OCI-LY7 (cell line): ENCODE measurements around the gene THRAP3. TPM values are rescaled to one million over a fixed set of nuclear protein-coding genes. Genes with fewer than 3 reads are reported as not detected.
A peak's percentile ranks its signal among the peaks of the same experiment; 100 is the strongest.

Experiments
- BruUV-seq: library from RNA; stranded (reverse); fragments of 400-500 nt; replicated peaks from 2 replicates; lab custom pipeline; 2021; lab: Mats Ljungman, UMichigan
- CTCF ChIA-PET: fragments of 300-600 bp; sonication (Branson Sonifier 250); formaldehyde crosslinking; loops from one replicate; lab custom pipeline; 2022; ENCODE audit warnings: antibody characterized with exemption; ENCODE audit not compliant: unreplicated experiment; lab: Charles Lee
- POLR2A ChIA-PET: fragments of 300-600 bp; sonication (Branson Sonifier 250); formaldehyde crosslinking; loops from one replicate; lab custom pipeline; 2022; ENCODE audit warnings: antibody characterized with exemption; lab: Charles Lee
- DNase-seq: peaks from one replicate; pipeline ENCODE4 v3.0.0-alpha.2; 2015; ENCODE audit warnings: low spot score
- H2AFZ ChIP-seq: fragments of 200-600 bp; sonication (generic), shearing (Covaris generic); 2 replicates; pipeline ENCODE4 v1.6.1; 2014; ENCODE audit warnings: mild to moderate bottlenecking, antibody characterized with exemption, low read length, moderate library complexity
- H3K27ac ChIP-seq: fragments of 200-600 bp; sonication (generic); 2 replicates; pipeline ENCODE4 v1.5.1; 2014; ENCODE audit warnings: mixed run types, low read depth, mild to moderate bottlenecking, moderate library complexity, low read length, inconsistent platforms; ENCODE audit not compliant: poor library complexity, severe bottlenecking
- H3K36me3 ChIP-seq: fragments of 200-600 bp; sonication (generic); 2 replicates; pipeline ENCODE4 v1.6.1; 2014; ENCODE audit warnings: mild to moderate bottlenecking, antibody characterized with exemption, low read length, moderate library complexity, mixed read lengths; ENCODE audit not compliant: insufficient read depth
- H3K4me1 ChIP-seq: fragments of 200-600 bp; sonication (generic); 2 replicates; pipeline ENCODE4 v1.5.1; 2014; ENCODE audit warnings: mild to moderate bottlenecking, low read length; ENCODE audit not compliant: insufficient read depth, poor library complexity, severe bottlenecking
- H3K4me2 ChIP-seq: fragments of 200-600 bp; sonication (generic); 2 replicates; pipeline ENCODE4 v1.6.1; 2014; ENCODE audit warnings: mild to moderate bottlenecking, low read length
- H3K4me3 ChIP-seq: fragments of 200-600 bp; sonication (generic); 2 replicates; pipeline ENCODE4 v1.5.1; 2014; ENCODE audit warnings: mild to moderate bottlenecking, low read depth, low read length; ENCODE audit not compliant: poor library complexity, severe bottlenecking
- H3K79me2 ChIP-seq: fragments of 200-600 bp; sonication (generic); 2 replicates; pipeline ENCODE4 v1.6.1; 2016; ENCODE audit warnings: low read depth, mild to moderate bottlenecking, low read length, moderate library complexity, mixed read lengths; ENCODE audit not compliant: insufficient read depth
- H3K9me2 ChIP-seq: fragments of 200-600 bp; sonication (generic); 2 replicates; pipeline ENCODE4 v1.6.1; 2016; ENCODE audit warnings: mild to moderate bottlenecking, low read length, mixed read lengths; ENCODE audit not compliant: insufficient read depth
- H3K9me3 ChIP-seq: fragments of 200-600 bp; sonication (generic); 2 replicates; pipeline ENCODE4 v1.6.1; 2014; ENCODE audit warnings: mild to moderate bottlenecking, mixed run types, low read length, mixed read lengths
- H4K20me1 ChIP-seq: fragments of 200-600 bp; sonication (generic); 2 replicates; pipeline ENCODE4 v1.6.1; 2014; ENCODE audit warnings: mild to moderate bottlenecking, antibody characterized with exemption, low read length, moderate library complexity, mixed read lengths; ENCODE audit not compliant: insufficient read depth
- EZH2phosphoT487 ChIP-seq: fragments of 200-600 bp; sonication (generic); IDR thresholded peaks from 2 replicates; pipeline ENCODE4 v1.6.1; 2018; ENCODE audit warnings: low read depth, borderline replicate concordance, mild to moderate bottlenecking, mixed run types, antibody characterized with exemption, low read length, moderate library complexity, mixed read lengths
- intact Hi-C: fragments of 100-400 bp; cut with micrococcal nuclease; formaldehyde crosslinking; loops from one replicate; pipeline ENCODE4 v1.10.0; 2022; ENCODE audit not compliant: unreplicated experiment
- total RNA-seq, 2 experiments: library from RNA; depleted of rRNA in 1 of 2; stranded (reverse); fragments of >200 nt in 1 of 2; shearing (Covaris generic) in 1 of 2; gene quantifications; 2 replicates each; pipeline ENCODE4 v1.2.3, GENCODE V29; 2014 to 2022
- TF ChIP-seq, protein P1 (sequence below): fragments of 200-600 bp; sonication (generic); conservative IDR thresholded peaks from 2 replicates; pipeline ENCODE4 v1.5.1; 2014; ENCODE audit warnings: mild to moderate bottlenecking, antibody characterized with exemption, low read length, moderate library complexity, mixed read lengths

The THRAP3 gene
- total RNA-seq, 2 experiments from 2014 or later = 98.7 to 132 TPM

DNA sequence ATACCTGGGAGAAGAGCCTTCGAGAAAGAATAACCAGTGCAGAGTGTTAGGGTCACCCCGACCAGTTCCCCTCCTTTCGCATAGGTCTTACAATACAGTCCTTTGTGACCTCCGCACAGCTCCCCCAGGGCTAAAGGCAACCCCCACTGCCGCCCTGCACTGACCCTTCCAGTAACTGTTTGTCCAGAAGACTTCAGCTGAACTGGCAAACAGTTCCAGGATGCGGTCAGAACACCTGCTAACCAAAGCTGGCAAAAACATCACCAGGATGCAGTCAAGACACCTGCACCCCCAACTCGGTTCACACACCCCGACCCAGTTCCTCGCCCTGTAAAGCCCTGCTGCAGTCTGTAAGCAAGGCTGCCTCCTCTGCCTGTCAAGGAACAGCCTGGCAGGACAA, 105.6 kb downstream of the THRAP3 start:
- Histone ChIP-seq H3K4me1 (peaks cover 38% of the 10 kb centered on the region), H3K4me3 (peak overlapping the region; percentile 39), H3K79me2 (no peaks in the 10 kb centered on the region), H3K27ac (peak overlapping the region; percentile 44), H3K9me2 (no peaks in the 10 kb centered on the region), H4K20me1 (no peaks in the 10 kb centered on the region), H3K36me3 (no peaks in the 10 kb centered on the region), H3K4me2 (peak overlapping the region; percentile 53), H2AFZ (no peak overlapping the region), H3K9me3 (no peaks in the 10 kb centered on the region)
- peak; percentile 87 for DNase-seq
- intact Hi-C loops = no loop called here
- ChIA-PET POLR2A (no interaction called here), CTCF (no interaction called here)
- TF ChIP-seq, protein P1, sequence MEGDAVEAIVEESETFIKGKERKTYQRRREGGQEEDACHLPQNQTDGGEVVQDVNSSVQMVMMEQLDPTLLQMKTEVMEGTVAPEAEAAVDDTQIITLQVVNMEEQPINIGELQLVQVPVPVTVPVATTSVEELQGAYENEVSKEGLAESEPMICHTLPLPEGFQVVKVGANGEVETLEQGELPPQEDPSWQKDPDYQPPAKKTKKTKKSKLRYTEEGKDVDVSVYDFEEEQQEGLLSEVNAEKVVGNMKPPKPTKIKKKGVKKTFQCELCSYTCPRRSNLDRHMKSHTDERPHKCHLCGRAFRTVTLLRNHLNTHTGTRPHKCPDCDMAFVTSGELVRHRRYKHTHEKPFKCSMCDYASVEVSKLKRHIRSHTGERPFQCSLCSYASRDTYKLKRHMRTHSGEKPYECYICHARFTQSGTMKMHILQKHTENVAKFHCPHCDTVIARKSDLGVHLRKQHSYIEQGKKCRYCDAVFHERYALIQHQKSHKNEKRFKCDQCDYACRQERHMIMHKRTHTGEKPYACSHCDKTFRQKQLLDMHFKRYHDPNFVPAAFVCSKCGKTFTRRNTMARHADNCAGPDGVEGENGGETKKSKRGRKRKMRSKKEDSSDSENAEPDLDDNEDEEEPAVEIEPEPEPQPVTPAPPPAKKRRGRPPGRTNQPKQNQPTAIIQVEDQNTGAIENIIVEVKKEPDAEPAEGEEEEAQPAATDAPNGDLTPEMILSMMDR = no peak
- no peak for TF ChIP-seq EZH2phosphoT487
- no TSS peak for BruUV-seq

DNA sequence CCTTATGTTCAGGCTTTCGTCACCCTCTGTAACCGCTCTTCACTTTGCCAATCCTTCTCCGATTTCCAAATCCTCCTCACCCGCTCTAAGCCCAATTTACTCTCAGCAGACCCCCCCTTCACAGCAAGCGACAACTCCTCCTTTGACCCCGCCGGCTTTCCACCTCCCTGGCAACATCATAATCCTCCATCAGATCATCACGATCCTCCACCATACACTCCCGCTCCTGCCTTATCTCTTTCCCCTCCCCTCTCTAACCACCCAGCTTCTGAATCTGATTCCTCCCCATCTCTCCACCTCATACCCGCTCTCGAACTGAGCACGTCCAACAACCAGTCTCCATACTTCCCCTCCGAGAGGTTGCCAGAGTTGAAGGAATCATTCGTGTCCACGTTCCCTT, 106.7 kb downstream of the THRAP3 start:
- POLR2A ChIA-PET = no interaction called here
- Histone ChIP-seq H3K4me1 (peaks cover 38% of the 10 kb centered on the region), H3K79me2 (no peaks in the 10 kb centered on the region), H2AFZ (no peak overlapping the region), H3K4me3 (no peak overlapping the region), H3K4me2 (no peak overlapping the region), H4K20me1 (no peaks in the 10 kb centered on the region), H3K9me2 (no peaks in the 10 kb centered on the region), H3K27ac (no peak overlapping the region), H3K9me3 (no peaks in the 10 kb centered on the region), H3K36me3 (no peaks in the 10 kb centered on the region)
- intact Hi-C loops = no loop called here
- CTCF ChIA-PET = no interaction called here
- TF ChIP-seq, protein P1 = no peak
- no peak for TF ChIP-seq EZH2phosphoT487
- DNase-seq = no peak
- no TSS peak for BruUV-seq

DNA sequence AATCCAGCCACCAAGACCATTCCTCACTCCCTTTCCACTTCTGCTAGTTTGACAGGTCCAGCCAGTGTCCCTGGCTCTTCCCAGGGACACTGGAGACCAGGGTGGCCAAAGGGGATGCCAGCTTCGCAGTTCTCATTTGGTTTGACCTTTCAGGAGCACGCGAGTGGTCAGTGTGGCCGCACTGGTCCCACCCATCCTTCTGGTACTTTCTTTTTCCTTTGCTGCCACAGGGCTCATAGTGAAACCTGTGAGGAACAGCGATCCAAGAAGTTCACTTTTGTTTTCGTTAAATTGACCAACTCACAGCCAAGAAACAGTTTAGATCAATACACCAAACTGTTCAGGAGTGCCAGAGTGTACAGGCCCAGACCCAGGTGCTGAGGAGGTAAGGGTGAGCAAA, 113.6 kb downstream of the THRAP3 start:
- DNase-seq = no peak
- Histone ChIP-seq H3K9me3 (no peaks in the 10 kb centered on the region), H3K36me3 (peaks cover 2% of the 10 kb centered on the region; the same call in 1 of the 2 replicates), H3K4me3 (no peak overlapping the region), H3K27ac (no peak overlapping the region), H2AFZ (no peak overlapping the region), H3K4me2 (no peak overlapping the region), H3K79me2 (no peaks in the 10 kb centered on the region), H3K9me2 (no peaks in the 10 kb centered on the region), H3K4me1 (peaks cover 9% of the 10 kb centered on the region), H4K20me1 (no peaks in the 10 kb centered on the region)
- intact Hi-C loops = no loop called here
- POLR2A ChIA-PET = no interaction called here
- CTCF ChIA-PET = interaction anchor here (0.5 kb wide), 1 partner anchor 87 kb away, joined by 3 read pairs; no protein-coding TSS in a partner anchor
- no peak for TF ChIP-seq EZH2phosphoT487
- TF ChIP-seq, protein P1 = no peak
- no TSS peak for BruUV-seq
